Stimulated activated CD4-positive, alpha-beta T cell treated with anti-CD3 and anti-CD28 coated beads, Interleukin-1b, Interleukin-23, amount 100 ng/mL, for 24 hours (primary cell): Measurements from ENCODE around the gene DHODH.
A peak's percentile ranks its signal among the peaks of the same experiment; 100 is the strongest.
"Not testable (repeated sequence)": the region's sequence is repeated elsewhere in the genome, so short reads cannot be mapped to it uniquely, and the experiment has no call there.

Experiments used
- DNase-seq, 4 experiments: peaks; one replicate each; pipeline ENCODE4 v3.0.0-alpha.2; 2020; ENCODE audit warnings: low read depth in 4 of 4, low spot score in 1 of 4

Gene DHODH

GRCh38 chr16:72008424-72009216 is at the start of gene DHODH:
TSS of gene DHODH (plus strand) at chr16:72008744. CDS start at chr16:72008765, 21 bp downstream.
- peak; percentile 92 to 97 (median 95) for DNase-seq

- DNase-seq: peak; percentile 62 to 73 (median 66)
These were observed 47.2 kb upstream of the DHODH start for GRCh38 chr16:71961066-71962039.

- no peak for DNase-seq
These were observed 45.2 kb upstream of the DHODH start for GRCh38 chr16:71963125-71963875.

GRCh38 chr16:71965223-71965622 is 43.3 kb upstream of the DHODH start:
- DNase-seq: no peak

- no peak for DNase-seq
These were observed 41.6 kb upstream of the DHODH start for GRCh38 chr16:71966932-71967331.

- DNase-seq: no peak
These were observed 39.2 kb upstream of the DHODH start for GRCh38 chr16:71969353-71969752.

- DNase-seq: no peak
These were observed 37.0 kb upstream of the DHODH start for GRCh38 chr16:71971571-71971970.

GRCh38 chr16:71972356-71972755 is 36.2 kb upstream of the DHODH start:
- DNase-seq: no peak

GRCh38 chr16:71973001-71973400 is 35.5 kb upstream of the DHODH start:
- DNase-seq: no peak

- no peak for DNase-seq
These were observed 34.3 kb upstream of the DHODH start for GRCh38 chr16:71974068-71974818.

GRCh38 chr16:71985262-71985974 is 23.1 kb upstream of the DHODH start:
- DNase-seq: no peak

GRCh38 chr16:71986131-71986530 is 22.4 kb upstream of the DHODH start:
- no peak for DNase-seq

- DNase-seq: no peak
These were observed 13.5 kb upstream of the DHODH start for GRCh38 chr16:71995038-71995437.

- not testable (repeated sequence) for DNase-seq
These were observed 11.0 kb upstream of the DHODH start for GRCh38 chr16:71997578-71997977.

GRCh38 chr16:72001180-72001874 is 7.2 kb upstream of the DHODH start:
- DNase-seq: no peak

GRCh38 chr16:72002619-72003018 is 5.9 kb upstream of the DHODH start:
- DNase-seq: no peak

GRCh38 chr16:72008065-72008423 is 500 bp upstream of the DHODH start:
- DNase-seq: not testable (repeated sequence)

GRCh38 chr16:72009779-72010178 is 1.2 kb downstream of the DHODH start:
- no peak for DNase-seq

- no peak for DNase-seq
These were observed 4.1 kb downstream of the DHODH start for GRCh38 chr16:72012607-72013006.
